Lower leg skin (tissue), 4 donors: ENCODE measurements around the gene KCNK13. TPM values are rescaled to one million over a fixed set of nuclear protein-coding genes. Genes with fewer than 3 reads are reported as not detected.
"Not testable (repeated sequence)": the region's sequence is repeated elsewhere in the genome, so short reads cannot be mapped to it uniquely, and the experiment has no call there.

Experiments used
- DNase-seq, 2 donors: peaks; one replicate each; pipeline ENCODE4 v3.0.0-alpha.2; 2019; ENCODE audit warnings: low spot score in 2 of 2
- H3K4me3 ChIP-seq: fragments of 200-600 bp; sonication (generic); 2 replicates; pipeline ENCODE4 v1.5.1; 2017; ENCODE audit warnings: mild to moderate bottlenecking, low read depth; ENCODE audit not compliant: poor library complexity, severe bottlenecking
- CTCF ChIP-seq, 3 donors: fragments of 450-650 bp; IDR thresholded peaks; one replicate each; pipeline ENCODE4 v1.5.1; 2016; ENCODE audit warnings: antibody characterized with exemption in 3 of 3, mild to moderate bottlenecking in 3 of 3, moderate library complexity in 2 of 3
- POLR2A ChIP-seq, 2 donors: fragments of 450-650 bp; IDR thresholded peaks; one replicate each; pipeline ENCODE4 v1.6.1; 2016 to 2017; ENCODE audit warnings: antibody characterized with exemption in 2 of 2, mild to moderate bottlenecking in 1 of 2, moderate library complexity in 1 of 2
- WGBS, 2 donors: methylation state at CpG; one replicate each; pipeline ENCODE4 v1.1.5; 2018; 5-methylcytosine and 5-hydroxymethylcytosine counted together
- intact Hi-C: fragments of 100-400 bp; cut with DNase I; formaldehyde crosslinking; loops from one replicate; pipeline ENCODE4 v1.15.0; 2023; ENCODE audit warnings: low total_unique reads
- total RNA-seq, 4 donors: library from RNA; depleted of rRNA; stranded (reverse); fragments of >200 nt; gene quantifications; one replicate each; pipeline ENCODE4 v1.1.0, GENCODE V29; 2016

KCNK13 gene
- total RNA-seq, 4 donors from 2014 or later: 0.12 to 0.46 (median 0.16) TPM; not detected in 1

DNA sequence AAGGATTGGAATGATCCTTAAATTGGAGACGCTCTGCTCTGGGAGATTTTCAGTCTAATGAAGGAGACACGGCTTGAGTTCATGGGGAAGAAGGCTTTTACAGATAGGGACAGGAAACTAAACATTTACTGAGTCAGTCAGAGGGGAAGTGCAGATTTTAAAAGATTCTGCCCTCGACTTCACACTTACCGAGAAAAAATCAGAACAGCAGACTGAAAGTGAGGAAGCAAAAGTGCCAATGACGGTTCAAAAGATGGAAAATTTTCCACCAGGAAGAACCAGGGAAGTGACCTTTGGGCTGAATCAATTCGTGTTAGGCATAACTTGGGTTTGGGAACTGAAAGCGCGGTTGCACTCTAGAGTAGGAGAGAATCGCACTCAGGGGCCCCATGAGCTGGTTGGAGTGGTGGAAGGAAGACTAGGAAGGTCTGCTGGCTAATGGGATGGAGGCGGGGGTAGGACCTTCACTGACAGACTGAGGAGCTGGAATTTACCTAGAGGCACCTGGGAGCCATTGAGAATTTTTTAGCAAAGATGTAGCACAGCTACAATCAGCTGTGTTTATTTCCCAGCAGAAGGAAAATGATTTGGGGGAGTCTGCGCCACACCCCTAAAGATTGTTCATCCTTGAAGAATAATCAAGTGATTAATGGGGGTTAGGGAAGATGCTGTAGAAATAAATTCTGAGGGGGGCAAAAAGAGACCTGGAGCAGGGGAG lies 1.2 kb downstream of the KCNK13 start:
- intact Hi-C loops: no loop called here
- H3K4me3 ChIP-seq: no peak overlapping the region
- peak in 1 of 2 donors; percentile 62 for DNase-seq
- 38 to 45% methylated on average over 11 of the region's 11 CpGs for WGBS, 2 donors
- TF ChIP-seq POLR2A (IDR thresholded peaks at IDR 0.05) (no peak), CTCF (IDR thresholded peaks at IDR 0.05) (no peak)

DNA sequence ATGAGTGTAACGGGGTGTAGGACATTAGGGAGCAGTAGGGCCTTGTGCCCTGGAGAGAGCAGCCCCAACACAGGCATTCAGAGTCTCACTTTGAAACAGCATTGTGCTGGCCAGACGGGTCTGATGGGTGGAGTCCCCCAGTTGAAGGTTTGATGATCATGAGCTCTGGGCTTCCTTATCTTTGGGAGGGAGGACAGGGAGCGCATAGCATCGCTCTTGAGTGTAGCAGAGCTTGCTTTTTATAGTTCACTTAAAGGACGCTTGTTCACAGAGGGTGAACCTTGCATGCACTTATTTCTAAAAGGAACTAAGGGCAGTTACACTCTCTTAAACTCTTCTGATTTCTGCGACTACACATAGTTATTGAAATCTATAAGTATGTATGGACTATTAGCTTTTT lies 10.6 kb downstream of the KCNK13 start:
- DNase-seq: peak in 1 of 2 donors; percentile 40
- no peak overlapping the region for H3K4me3 ChIP-seq
- WGBS, 2 donors: 82 to 86% methylated on average over 6 of the region's 6 CpGs
- intact Hi-C loops: no loop called here
- TF ChIP-seq CTCF (IDR thresholded peaks at IDR 0.05) (no peak), POLR2A (IDR thresholded peaks at IDR 0.05) (no peak)

- WGBS, 2 donors: 74 to 79% methylated on average over 2 of the region's 2 CpGs
- H3K4me3 ChIP-seq: no peak overlapping the region
- intact Hi-C loops: no loop called here
- no peak for DNase-seq
- no peak for TF ChIP-seq POLR2A (IDR thresholded peaks at IDR 0.05)
- no peak for TF ChIP-seq CTCF (IDR thresholded peaks at IDR 0.05)
Observed at GRCh38 chr14:90079576-90079975, 17.8 kb downstream of the KCNK13 start.

DNA sequence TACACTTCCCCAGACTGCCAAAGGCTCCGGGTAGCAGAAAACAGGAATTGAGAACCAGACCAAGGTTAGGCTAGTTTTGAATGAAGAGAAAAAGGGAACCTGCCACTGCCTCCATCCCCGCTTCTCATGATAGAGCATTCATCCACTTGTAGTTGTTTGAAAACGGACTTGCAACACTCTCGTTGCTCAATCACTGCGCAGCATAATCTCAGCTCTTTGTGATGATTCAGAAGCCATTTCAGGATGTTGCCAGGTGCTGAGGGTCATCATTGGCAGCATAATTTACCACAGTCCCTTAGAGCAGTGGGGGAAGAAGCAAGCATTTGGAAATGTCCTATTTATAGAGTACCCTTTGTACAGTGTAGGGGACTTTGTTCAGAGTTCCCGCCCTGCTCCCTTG lies 25.6 kb downstream of the KCNK13 start:
- DNase-seq: peak; percentile 48 to 62
- 73 to 76% methylated on average over 6 of the region's 6 CpGs for WGBS, 2 donors
- intact Hi-C loops: no loop called here
- TF ChIP-seq POLR2A (IDR thresholded peaks at IDR 0.05) (no peak), CTCF (IDR thresholded peaks at IDR 0.05) (no peak)
- H3K4me3 ChIP-seq: no peak overlapping the region

DNA sequence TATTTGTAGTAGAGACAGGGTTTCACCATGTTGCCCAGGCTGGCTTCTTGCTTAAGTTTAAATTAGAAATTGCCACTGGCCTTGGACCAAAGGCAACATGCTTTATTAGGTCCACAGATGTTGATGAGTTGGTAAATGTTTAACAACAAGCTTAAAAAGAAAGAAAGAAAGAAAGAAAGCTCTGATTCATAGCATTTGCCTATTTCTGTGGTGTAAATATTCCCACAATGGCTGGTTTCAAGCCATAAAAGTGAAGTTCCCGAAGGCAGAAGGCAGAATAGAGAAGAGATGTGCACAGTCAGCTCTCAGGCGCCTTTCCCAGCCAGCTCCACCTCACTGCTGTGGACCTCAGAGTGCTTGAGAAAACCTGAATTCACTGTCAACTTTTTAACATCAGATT lies 26.4 kb downstream of the KCNK13 start:
- no peak overlapping the region for H3K4me3 ChIP-seq
- peak in 1 of 2 donors; percentile 34 for DNase-seq
- TF ChIP-seq POLR2A (IDR thresholded peaks at IDR 0.05) (no peak), CTCF (IDR thresholded peaks at IDR 0.05) (no peak)
- intact Hi-C loops: no loop called here
- 80 to 81% methylated on average over 2 of the region's 2 CpGs for WGBS, 2 donors

DNA sequence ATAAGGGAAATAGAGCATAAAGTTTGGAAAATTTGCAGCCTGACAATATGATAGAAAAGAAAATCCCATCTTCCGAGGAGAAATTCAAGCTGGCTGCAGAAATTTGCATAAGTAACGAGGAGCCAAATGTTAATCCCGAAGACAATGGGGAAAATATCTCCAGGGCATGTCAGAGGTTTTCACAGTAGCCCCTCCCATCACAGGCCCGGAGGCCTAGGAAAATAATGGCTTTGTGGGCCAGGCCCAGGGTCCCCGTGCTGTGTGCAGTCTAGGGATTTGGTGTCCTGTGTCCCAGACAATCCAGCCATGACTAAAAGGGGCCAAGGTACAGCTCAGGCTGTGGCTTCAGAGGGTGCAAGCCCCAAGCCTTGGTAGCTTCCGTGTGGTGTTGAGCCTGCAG lies 27.7 kb downstream of the KCNK13 start:
- intact Hi-C loops, DNase-seq, H3K4me3 ChIP-seq: not testable (repeated sequence)
- 42 to 53% methylated on average over 6 of the region's 6 CpGs for WGBS, 2 donors
